Immature natural killer cell (primary cell): ENCODE data around the gene CENPX. TPM values are rescaled to one million over a fixed set of nuclear protein-coding genes. Genes with fewer than 3 reads are reported as not detected.

ENCODE experiments used
- DNase-seq, 3 donors: peaks; one replicate each; pipeline ENCODE4 v3.0.0; 2022; ENCODE audit warnings: mixed read lengths in 1 of 3
- H3K27ac Mint-ChIP-seq, 6 donors: one replicate each; pipeline ENCODE4 v1.8.0; 2020; ENCODE audit warnings: mixed read lengths in 6 of 6, mild to moderate bottlenecking in 5 of 6, inconsistent platforms in 4 of 6, moderate library complexity in 3 of 6
- H3K27me3 Mint-ChIP-seq, 3 donors: one replicate each; pipeline ENCODE4 v1.8.0; 2020 to 2021; ENCODE audit warnings: low read depth in 3 of 3, mild to moderate bottlenecking in 3 of 3, mixed read lengths in 3 of 3, moderate library complexity in 3 of 3, inconsistent platforms in 1 of 3
- H3K36me3 Mint-ChIP-seq, 3 donors: one replicate each; pipeline ENCODE4 v1.8.0; 2020; ENCODE audit warnings: mixed read lengths in 3 of 3, inconsistent platforms in 2 of 3, mild to moderate bottlenecking in 2 of 3
- H3K4me1 Mint-ChIP-seq, 2 donors: one replicate each; pipeline ENCODE4 v1.8.0; 2020; ENCODE audit warnings: inconsistent platforms in 2 of 2, mild to moderate bottlenecking in 2 of 2, mixed read lengths in 2 of 2, moderate library complexity in 1 of 2
- H3K4me3 Mint-ChIP-seq, 5 donors: one replicate each; pipeline ENCODE4 v1.8.0; 2020; ENCODE audit warnings: mild to moderate bottlenecking in 5 of 5, mixed read lengths in 5 of 5, inconsistent platforms in 3 of 5, moderate library complexity in 3 of 5
- H3K9me3 Mint-ChIP-seq, 6 donors: one replicate each; pipeline ENCODE4 v1.8.0; 2020; ENCODE audit warnings: mild to moderate bottlenecking in 6 of 6, mixed read lengths in 6 of 6, inconsistent platforms in 4 of 6, moderate library complexity in 3 of 6
- polyA plus RNA-seq, 3 donors: library from polyadenylated mRNA; unstranded; fragments of 300-500 nt; fragmentation: Illumina TruSeq; gene quantifications; one replicate each; pipeline ENCODE4 v1.2.3, GENCODE V29; 2021

Gene CENPX
- polyA plus RNA-seq, 3 donors from 2014 or later: 70.0 to 104 (median 100) TPM

GRCh38 chr17:82003411-82004381 lies 19.0 kb downstream of the CENPX start:
- no peaks in the 10 kb centered on the region for H3K4me1 Mint-ChIP-seq
- H3K36me3 Mint-ChIP-seq: no peaks in the 10 kb centered on the region
- no peaks in the 10 kb centered on the region for H3K9me3 Mint-ChIP-seq
- DNase-seq: no peak
- peaks cover 0 to 3% (median 0%) of the 10 kb centered on the region in 3 donors for H3K27me3 Mint-ChIP-seq
- H3K4me3 Mint-ChIP-seq: no peak overlapping the region
- H3K27ac Mint-ChIP-seq: no peak overlapping the region

GRCh38 chr17:82001571-82002056 lies 21.1 kb downstream of the CENPX start:
- H3K9me3 Mint-ChIP-seq: no peaks in the 10 kb centered on the region

DNA sequence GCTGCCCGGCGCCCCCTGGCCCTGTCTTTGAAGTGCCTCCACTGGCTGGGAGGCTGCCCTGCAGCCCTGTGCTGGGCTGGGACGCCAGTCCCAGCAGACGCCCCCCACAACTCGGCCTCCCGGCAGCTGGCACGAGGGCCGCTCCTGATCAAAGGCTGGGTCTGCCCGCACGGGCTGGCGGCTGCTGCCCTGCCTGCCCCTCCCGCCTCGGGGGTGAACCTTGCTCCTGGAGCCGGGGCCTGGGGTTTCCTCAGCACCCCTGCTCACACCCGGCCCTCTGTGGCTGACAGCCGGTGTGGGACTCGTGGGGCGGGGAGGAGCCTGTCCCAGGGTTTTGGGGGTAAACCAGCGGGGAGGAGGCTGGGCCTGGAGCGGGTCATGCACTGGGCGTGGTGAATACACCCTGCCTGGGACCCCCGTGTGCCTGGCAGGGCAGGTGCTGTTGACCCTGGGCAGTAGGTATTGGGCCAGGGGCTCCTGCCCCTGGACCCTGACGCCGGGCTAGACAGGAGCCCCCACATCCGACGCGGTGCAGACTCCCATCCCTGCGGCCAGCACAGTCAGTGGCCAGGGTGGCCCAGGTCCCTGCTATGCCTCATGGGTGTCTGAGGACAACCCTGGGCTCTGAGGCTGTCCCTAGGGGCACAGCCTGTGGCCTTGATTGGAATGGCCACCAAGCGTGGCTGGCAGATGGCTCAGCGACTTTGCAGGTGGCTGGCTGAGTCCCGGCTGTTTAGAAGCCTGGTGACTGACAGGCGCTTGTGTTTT lies 21.7 kb downstream of the CENPX start:
- Mint-ChIP-seq H3K4me3 (no peak overlapping the region), H3K9me3 (no peaks in the 10 kb centered on the region), H3K4me1 (no peaks in the 10 kb centered on the region)

More at GRCh38 chr17:82001571-82002056, 21.1 kb downstream of the CENPX start:
- DNase-seq: no peak
- Mint-ChIP-seq H3K4me1 (no peaks in the 10 kb centered on the region), H3K36me3 (no peaks in the 10 kb centered on the region), H3K27me3 (peaks cover 0 to 3% (median 0%) of the 10 kb centered on the region in 3 donors), H3K4me3 (no peak overlapping the region), H3K27ac (no peak overlapping the region)

GRCh38 chr17:81999976-82000802 lies 22.5 kb downstream of the CENPX start:
- Mint-ChIP-seq H3K27me3 (no peaks in the 10 kb centered on the region), H3K36me3 (no peaks in the 10 kb centered on the region), H3K4me3 (no peak overlapping the region), H3K4me1 (no peaks in the 10 kb centered on the region), H3K27ac (no peak overlapping the region), H3K9me3 (no peaks in the 10 kb centered on the region)
- DNase-seq: no peak

More for the DNA sequence above, 21.7 kb downstream of the CENPX start:
- Mint-ChIP-seq H3K27me3 (peaks cover 0 to under 1% (median 0%) of the 10 kb centered on the region in 3 donors), H3K36me3 (no peaks in the 10 kb centered on the region), H3K27ac (no peak overlapping the region)
- DNase-seq: no peak

DNA sequence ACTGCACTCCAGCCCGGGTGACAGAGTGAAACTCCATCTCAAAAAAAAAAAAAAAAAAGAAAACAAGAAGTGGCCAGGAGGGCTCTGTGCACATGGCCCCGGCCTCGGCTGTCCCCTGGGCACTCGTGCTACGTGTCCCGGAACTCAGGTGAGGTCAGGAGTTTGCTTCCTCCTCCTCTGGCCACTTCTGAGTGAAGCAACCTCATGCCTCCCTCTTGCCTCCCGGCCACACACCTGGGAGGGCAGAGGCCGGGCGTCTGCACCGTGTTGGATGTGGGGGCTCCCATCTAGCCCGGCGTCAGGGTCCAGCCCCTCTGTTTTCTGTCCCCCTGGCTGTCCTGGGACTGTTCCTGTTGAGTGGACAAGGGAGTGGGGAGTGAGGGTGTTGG lies 23.1 kb downstream of the CENPX start:
- Mint-ChIP-seq H3K27me3 (no peaks in the 10 kb centered on the region), H3K4me1 (no peaks in the 10 kb centered on the region), H3K9me3 (no peaks in the 10 kb centered on the region), H3K27ac (no peak overlapping the region), H3K4me3 (no peak overlapping the region), H3K36me3 (no peaks in the 10 kb centered on the region)
- no peak for DNase-seq

GRCh38 chr17:81998691-81999438 lies 23.8 kb downstream of the CENPX start:
- no peak overlapping the region for H3K27ac Mint-ChIP-seq
- no peaks in the 10 kb centered on the region for H3K9me3 Mint-ChIP-seq
- no peaks in the 10 kb centered on the region for H3K4me1 Mint-ChIP-seq
- H3K27me3 Mint-ChIP-seq: no peaks in the 10 kb centered on the region
- DNase-seq: no peak
- H3K36me3 Mint-ChIP-seq: no peaks in the 10 kb centered on the region
- H3K4me3 Mint-ChIP-seq: no peak overlapping the region

DNA sequence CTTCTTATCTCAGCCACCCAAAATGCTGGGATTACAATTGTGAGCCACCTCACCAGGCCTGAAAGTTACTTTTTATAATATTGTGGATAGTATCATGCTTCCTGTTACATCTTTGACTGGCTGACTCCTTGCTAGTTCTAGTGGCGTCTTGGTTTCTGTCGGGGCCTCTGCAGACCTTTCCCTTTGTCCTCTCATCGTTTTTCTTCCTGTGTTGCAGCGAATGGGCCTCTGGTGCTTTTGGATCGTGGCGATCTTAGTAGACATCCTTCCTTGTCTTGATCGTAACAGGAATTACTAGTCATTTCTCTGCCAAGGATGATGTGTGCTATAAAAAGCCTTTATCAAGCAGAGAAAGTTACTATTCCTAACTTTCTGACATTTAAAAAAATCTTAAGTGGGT lies 24.5 kb downstream of the CENPX start:
- H3K9me3 Mint-ChIP-seq: no peaks in the 10 kb centered on the region
- no peaks in the 10 kb centered on the region for H3K36me3 Mint-ChIP-seq
- no peaks in the 10 kb centered on the region for H3K4me1 Mint-ChIP-seq
- H3K27me3 Mint-ChIP-seq: no peaks in the 10 kb centered on the region
- H3K4me3 Mint-ChIP-seq: no peak overlapping the region
- DNase-seq: no peak
- H3K27ac Mint-ChIP-seq: no peak overlapping the region

- no peak overlapping the region for H3K4me3 Mint-ChIP-seq
- no peak overlapping the region for H3K27ac Mint-ChIP-seq
- H3K27me3 Mint-ChIP-seq: no peaks in the 10 kb centered on the region
- no peak for DNase-seq
- no peaks in the 10 kb centered on the region for H3K9me3 Mint-ChIP-seq
- H3K4me1 Mint-ChIP-seq: no peaks in the 10 kb centered on the region
- no peaks in the 10 kb centered on the region for H3K36me3 Mint-ChIP-seq
Observed at GRCh38 chr17:81996757-81997441, 25.8 kb downstream of the CENPX start.

GRCh38 chr17:81996232-81996756 lies 26.4 kb downstream of the CENPX start:
- H3K9me3 Mint-ChIP-seq: no peaks in the 10 kb centered on the region
- no peak overlapping the region for H3K4me3 Mint-ChIP-seq
- no peaks in the 10 kb centered on the region for H3K27me3 Mint-ChIP-seq
- no peaks in the 10 kb centered on the region for H3K4me1 Mint-ChIP-seq
- H3K36me3 Mint-ChIP-seq: no peaks in the 10 kb centered on the region
- no peak overlapping the region for H3K27ac Mint-ChIP-seq
- no peak for DNase-seq

- Mint-ChIP-seq H3K36me3 (no peaks in the 10 kb centered on the region), H3K4me3 (no peak overlapping the region), H3K27ac (no peak overlapping the region), H3K9me3 (no peaks in the 10 kb centered on the region), H3K4me1 (peaks cover 0 to 2% of the 10 kb centered on the region in 2 donors), H3K27me3 (no peaks in the 10 kb centered on the region)
- no peak for DNase-seq
Observed at GRCh38 chr17:81995463-81996231, 27.0 kb downstream of the CENPX start.

- Mint-ChIP-seq H3K27me3 (no peaks in the 10 kb centered on the region), H3K4me1 (peaks cover 0 to 2% of the 10 kb centered on the region in 2 donors), H3K9me3 (no peaks in the 10 kb centered on the region), H3K4me3 (no peak overlapping the region), H3K27ac (no peak overlapping the region), H3K36me3 (no peaks in the 10 kb centered on the region)
- no peak for DNase-seq
Observed at GRCh38 chr17:81994593-81995462, 27.9 kb downstream of the CENPX start.
